Sigmoid colon (tissue), 7 donors: ENCODE results near the gene SLC49A4. TPM values are rescaled to one million over a fixed set of nuclear protein-coding genes. Genes with fewer than 3 reads are reported as not detected.

Experiments
- DNase-seq: peaks from one replicate; pipeline ENCODE4 v3.0.0-alpha.2; 2019
- H3K27ac ChIP-seq, 4 donors: fragments of 200-600 bp; sonication (generic); one replicate each; pipeline ENCODE4 v1.5.1; 2016 to 2019; ENCODE audit warnings: mild to moderate bottlenecking in 1 of 4
- H3K27me3 ChIP-seq, 3 donors: fragments of 200-600 bp; sonication (generic); one replicate each; pipeline ENCODE4 v1.5.1; 2019; ENCODE audit warnings: mild to moderate bottlenecking in 1 of 3
- H3K36me3 ChIP-seq, 4 donors: fragments of 200-600 bp; sonication (generic); one replicate each; pipeline ENCODE4 v1.5.1; 2016 to 2019
- H3K4me1 ChIP-seq, 4 donors: fragments of 200-600 bp; sonication (generic); one replicate each; pipeline ENCODE4 v1.5.1; 2017 to 2019
- H3K4me3 ChIP-seq, 4 donors: fragments of 200-600 bp; sonication (generic); one replicate each; pipeline ENCODE4 v1.5.1; 2017 to 2019; ENCODE audit warnings: mild to moderate bottlenecking in 2 of 4, moderate library complexity in 1 of 4
- H3K9me3 ChIP-seq, 4 donors: fragments of 200-600 bp in 3 of 4; sonication (generic) in 3 of 4; one replicate each; pipeline versions ENCODE4 v1.5.1 to v1.6.1; 2013 to 2019
- CTCF ChIP-seq, 4 experiments: fragments of 450-650 bp in 3 of 4; fragments of 200-600 bp in 1 of 4; IDR thresholded peaks; one replicate each; pipeline ENCODE4 v1.5.1; 2016 to 2019; ENCODE audit warnings: antibody characterized with exemption in 4 of 4, mild to moderate bottlenecking in 3 of 4, moderate library complexity in 2 of 4
- EP300 ChIP-seq, 4 donors: sonication (generic); formaldehyde crosslinking; IDR thresholded peaks; one replicate each; pipeline ENCODE4 v1.6.1; 2017; ENCODE audit warnings: antibody characterized with exemption in 4 of 4
- POLR2A ChIP-seq, 2 donors: fragments of 450-650 bp; IDR thresholded peaks; one replicate each; pipeline ENCODE4 v1.6.1; 2016; ENCODE audit warnings: antibody characterized with exemption in 2 of 2, mild to moderate bottlenecking in 2 of 2, moderate library complexity in 2 of 2
- POLR2AphosphoS5 ChIP-seq, 4 donors: sonication (generic); formaldehyde crosslinking; IDR thresholded peaks; one replicate each; pipeline ENCODE4 v1.6.1; 2017; ENCODE audit warnings: antibody characterized with exemption in 4 of 4
- WGBS, 2 donors: extraction: QIAGEN DNeasy Blood & Tissue Kit; methylation state at CpG; one replicate each; pipeline ENCODE4 v1.1.7; 2013; 5-methylcytosine and 5-hydroxymethylcytosine counted together
- intact Hi-C: fragments of 100-400 bp; cut with DNase I; formaldehyde crosslinking; loops from one replicate; pipeline ENCODE4 v1.15.1; 2023
- polyA plus RNA-seq, 3 donors: library from polyadenylated mRNA; stranded (reverse); fragments of 200-250 nt; gene quantifications; one replicate each; pipeline ENCODE4 v1.2.3, GENCODE V29; 2013
- total RNA-seq, 4 donors: library from RNA; depleted of rRNA; stranded (reverse); fragments of >200 nt; gene quantifications; one replicate each; pipeline ENCODE4 v1.1.0, GENCODE V29; 2016
- donor health status: healthy with polysubstance abuse.
- donor health status: Bipolar disorder and iron deficiency.
- donor health status: healthy.

SLC49A4 gene
- total and polyA plus RNA-seq, 7 donors, result 3.0 to 20.6 (median 15.0) TPM

- WGBS, 2 donors, result 22 to 59% methylated on average over 4 of the region's 4 CpGs
- Histone ChIP-seq H3K27me3 (no peaks in the 10 kb centered on the region), H3K4me1 (no peaks in the 10 kb centered on the region), H3K27ac (no peak overlapping the region), H3K36me3 (peaks cover 0 to 15% (median 2%) of the 10 kb centered on the region in 4 donors), H3K4me3 (no peak overlapping the region), H3K9me3 (no peaks in the 10 kb centered on the region)
- no peak for TF ChIP-seq POLR2A (IDR thresholded peaks at IDR 0.05)
- no peak for TF ChIP-seq CTCF (IDR thresholded peaks at IDR 0.05)
- TF ChIP-seq POLR2AphosphoS5 (IDR thresholded peaks at IDR 0.05), result no peak
- no peak for TF ChIP-seq EP300 (IDR thresholded peaks at IDR 0.05)
- no peak for DNase-seq
- intact Hi-C loops, result no loop called here
Measured at GRCh38 chr3:122880624-122881023, 85.8 kb downstream of the SLC49A4 start.

GRCh38 chr3:122882361-122882947, 87.6 kb downstream of the SLC49A4 start:
- intact Hi-C loops, result no loop called here
- Histone ChIP-seq H3K4me1 (no peaks in the 10 kb centered on the region), H3K27me3 (no peaks in the 10 kb centered on the region), H3K4me3 (no peak overlapping the region), H3K36me3 (peaks cover 0 to 15% (median 2%) of the 10 kb centered on the region in 4 donors), H3K27ac (no peak overlapping the region), H3K9me3 (no peaks in the 10 kb centered on the region)
- WGBS, 2 donors, result 92 to 98% methylated on average over 2 of the region's 2 CpGs
- TF ChIP-seq POLR2A (IDR thresholded peaks at IDR 0.05) (no peak), POLR2AphosphoS5 (IDR thresholded peaks at IDR 0.05) (no peak), EP300 (IDR thresholded peaks at IDR 0.05) (no peak), CTCF (IDR thresholded peaks at IDR 0.05) (no peak)
- DNase-seq, result no peak

DNA sequence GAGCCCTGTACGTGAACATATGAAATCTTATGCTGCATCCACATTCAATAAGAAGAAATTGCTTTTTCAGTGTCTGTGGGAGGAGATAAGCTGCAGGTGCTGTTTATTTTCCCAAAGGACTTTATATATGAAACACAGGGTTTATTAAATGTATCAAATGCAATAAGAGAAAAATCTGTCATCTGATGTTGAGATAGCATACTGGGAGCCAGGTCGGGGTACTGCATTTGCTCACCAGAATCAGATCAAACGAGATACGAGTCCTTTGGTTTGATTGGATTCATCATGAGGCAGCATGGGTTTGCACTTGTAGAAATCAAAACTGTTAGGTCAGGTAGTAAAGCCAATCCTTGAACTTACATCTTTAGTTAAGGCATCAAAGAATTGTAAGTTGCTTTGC, 91.4 kb downstream of the SLC49A4 start:
- 97% methylated on average over 4 of the region's 4 CpGs for WGBS, 2 donors
- no peaks in the 10 kb centered on the region for H3K9me3 ChIP-seq
- no peak overlapping the region for H3K4me3 ChIP-seq
- H3K4me1 ChIP-seq, result peaks cover 0 to 20% (median 18%) of the 10 kb centered on the region in 4 donors
- H3K36me3 ChIP-seq, result peaks cover 0 to 4% (median 2%) of the 10 kb centered on the region in 4 donors
- TF ChIP-seq EP300 (IDR thresholded peaks at IDR 0.05) (no peak), POLR2A (IDR thresholded peaks at IDR 0.05) (no peak), POLR2AphosphoS5 (IDR thresholded peaks at IDR 0.05) (no peak), CTCF (IDR thresholded peaks at IDR 0.05) (no peak)
- H3K27ac ChIP-seq, result no peak overlapping the region
- no peak for DNase-seq
- no peaks in the 10 kb centered on the region for H3K27me3 ChIP-seq
- intact Hi-C loops, result no loop called here

DNA sequence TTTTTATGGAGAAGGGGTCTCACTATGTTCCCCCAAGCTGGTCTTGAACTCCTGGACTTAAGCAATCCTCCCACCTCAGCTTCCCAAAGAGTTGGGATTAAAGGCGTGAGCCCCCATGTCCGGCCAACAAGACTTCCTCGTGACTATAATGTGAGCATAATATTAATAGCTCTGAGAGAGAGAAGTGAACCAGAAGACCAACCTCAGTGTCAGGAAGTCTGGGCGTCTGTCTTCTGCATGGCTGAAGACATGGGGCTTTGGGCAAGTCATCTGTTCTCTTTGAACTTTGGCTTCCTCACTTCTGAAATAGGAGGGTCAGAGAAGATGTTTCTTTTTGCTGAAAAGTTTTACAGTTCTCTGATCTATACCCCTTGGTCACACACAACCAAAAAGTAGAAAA, 92.1 kb downstream of the SLC49A4 start:
- Histone ChIP-seq H3K27ac (no peak overlapping the region), H3K9me3 (no peaks in the 10 kb centered on the region), H3K27me3 (no peaks in the 10 kb centered on the region), H3K36me3 (no peaks in the 10 kb centered on the region), H3K4me1 (peaks cover 0 to 20% (median 18%) of the 10 kb centered on the region in 4 donors), H3K4me3 (no peak overlapping the region)
- intact Hi-C loops, result no loop called here
- WGBS, 2 donors, result 65 to 92% methylated on average over 4 of the region's 4 CpGs
- DNase-seq, result no peak
- TF ChIP-seq CTCF (IDR thresholded peaks at IDR 0.05), result no peak
- TF ChIP-seq EP300 (IDR thresholded peaks at IDR 0.05), result no peak
- TF ChIP-seq POLR2AphosphoS5 (IDR thresholded peaks at IDR 0.05), result no peak
- TF ChIP-seq POLR2A (IDR thresholded peaks at IDR 0.05), result no peak
